ENCODE measurements around the gene NSG1.

The NSG1 gene

GRCh38 chr4:4411906-4412305 lies 25.0 kb downstream of the NSG1 start:
- Histone ChIP-seq H3K27ac (ENCODE audit: low read depth, low read length, severe bottlenecking) (no peak overlapping the region), H3K9me3 (ENCODE audit: control insufficient read depth, low read length) (no peaks in the 10 kb centered on the region), H3K4me3 (ENCODE audit: extremely low read depth, insufficient read depth, low read length, poor library complexity, severe bottlenecking) (no peak overlapping the region), H3K36me3 (ENCODE audit: control insufficient read depth, insufficient read depth, low read length) (peaks cover 9% of the 10 kb centered on the region), H3K4me1 (ENCODE audit: control insufficient read depth, insufficient read depth, low read length, poor library complexity, severe bottlenecking) (no peaks in the 10 kb centered on the region)
- 92 to 94% methylated on average over 10 to 11 of the region's 15 CpGs for WGBS, 2 experiments (ENCODE audit: insufficient coverage in 2 of 2)

GRCh38 chr4:4412641-4413372 lies 25.9 kb downstream of the NSG1 start:
- H3K36me3 ChIP-seq (ENCODE audit: control insufficient read depth, insufficient read depth, low read length), result peaks cover 9% of the 10 kb centered on the region
- no peaks in the 10 kb centered on the region for H3K4me1 ChIP-seq (ENCODE audit: control insufficient read depth, insufficient read depth, low read length, poor library complexity, severe bottlenecking)
- 94 to 96% methylated on average over 15 to 18 of the region's 19 CpGs for WGBS, 2 experiments (ENCODE audit: insufficient coverage in 2 of 2)
- no peaks in the 10 kb centered on the region for H3K9me3 ChIP-seq (ENCODE audit: control insufficient read depth, low read length)
- no peak overlapping the region for H3K27ac ChIP-seq (ENCODE audit: low read depth, low read length, severe bottlenecking)
- no peak overlapping the region for H3K4me3 ChIP-seq (ENCODE audit: extremely low read depth, insufficient read depth, low read length, poor library complexity, severe bottlenecking)

GRCh38 chr4:4413373-4413725 lies 26.4 kb downstream of the NSG1 start:
- no peaks in the 10 kb centered on the region for H3K4me1 ChIP-seq (ENCODE audit: control insufficient read depth, insufficient read depth, low read length, poor library complexity, severe bottlenecking)
- H3K27ac ChIP-seq (ENCODE audit: low read depth, low read length, severe bottlenecking), result no peak overlapping the region
- H3K9me3 ChIP-seq (ENCODE audit: control insufficient read depth, low read length), result no peaks in the 10 kb centered on the region
- H3K4me3 ChIP-seq (ENCODE audit: extremely low read depth, insufficient read depth, low read length, poor library complexity, severe bottlenecking), result no peak overlapping the region
- 93 to 96% methylated on average over 5 to 8 of the region's 10 CpGs for WGBS, 2 experiments (ENCODE audit: insufficient coverage in 2 of 2)
- peaks cover 9% of the 10 kb centered on the region for H3K36me3 ChIP-seq (ENCODE audit: control insufficient read depth, insufficient read depth, low read length)

- no peak overlapping the region for H3K27ac ChIP-seq (ENCODE audit: low read depth, low read length, severe bottlenecking)
- H3K9me3 ChIP-seq (ENCODE audit: control insufficient read depth, low read length), result no peaks in the 10 kb centered on the region
- 95% methylated on average over 6 of the region's 7 CpGs for WGBS, 2 experiments (ENCODE audit: insufficient coverage in 2 of 2)
- peaks cover 14% of the 10 kb centered on the region for H3K36me3 ChIP-seq (ENCODE audit: control insufficient read depth, insufficient read depth, low read length)
- H3K4me3 ChIP-seq (ENCODE audit: extremely low read depth, insufficient read depth, low read length, poor library complexity, severe bottlenecking), result no peak overlapping the region
- no peaks in the 10 kb centered on the region for H3K4me1 ChIP-seq (ENCODE audit: control insufficient read depth, insufficient read depth, low read length, poor library complexity, severe bottlenecking)
Observed at GRCh38 chr4:4413806-4414205, 26.9 kb downstream of the NSG1 start.

GRCh38 chr4:4415107-4415805 lies 28.4 kb downstream of the NSG1 start:
- Histone ChIP-seq H3K4me1 (ENCODE audit: control insufficient read depth, insufficient read depth, low read length, poor library complexity, severe bottlenecking) (no peaks in the 10 kb centered on the region), H3K27ac (ENCODE audit: low read depth, low read length, severe bottlenecking) (no peak overlapping the region), H3K36me3 (ENCODE audit: control insufficient read depth, insufficient read depth, low read length) (peaks cover 28% of the 10 kb centered on the region), H3K4me3 (ENCODE audit: extremely low read depth, insufficient read depth, low read length, poor library complexity, severe bottlenecking) (no peak overlapping the region), H3K9me3 (ENCODE audit: control insufficient read depth, low read length) (no peaks in the 10 kb centered on the region)
- 94 to 96% methylated on average over 13 to 18 of the region's 19 CpGs for WGBS, 2 experiments (ENCODE audit: insufficient coverage in 2 of 2)

- Histone ChIP-seq H3K9me3 (ENCODE audit: control insufficient read depth, low read length) (no peaks in the 10 kb centered on the region), H3K4me3 (ENCODE audit: extremely low read depth, insufficient read depth, low read length, poor library complexity, severe bottlenecking) (no peak overlapping the region), H3K36me3 (ENCODE audit: control insufficient read depth, insufficient read depth, low read length) (peaks cover 35% of the 10 kb centered on the region), H3K4me1 (ENCODE audit: control insufficient read depth, insufficient read depth, low read length, poor library complexity, severe bottlenecking) (no peaks in the 10 kb centered on the region), H3K27ac (ENCODE audit: low read depth, low read length, severe bottlenecking) (no peak overlapping the region)
- WGBS, 2 experiments (ENCODE audit: insufficient coverage in 2 of 2), result 93% methylated on average over 24 to 26 of the region's 27 CpGs
Observed at GRCh38 chr4:4415806-4416805, 29.2 kb downstream of the NSG1 start.

GRCh38 chr4:4416981-4417380 lies 30.1 kb downstream of the NSG1 start:
- no peaks in the 10 kb centered on the region for H3K9me3 ChIP-seq (ENCODE audit: control insufficient read depth, low read length)
- no peak overlapping the region for H3K27ac ChIP-seq (ENCODE audit: low read depth, low read length, severe bottlenecking)
- 86 to 96% methylated on average over 11 of the region's 11 CpGs for WGBS, 2 experiments (ENCODE audit: insufficient coverage in 2 of 2)
- peaks cover 44% of the 10 kb centered on the region for H3K36me3 ChIP-seq (ENCODE audit: control insufficient read depth, insufficient read depth, low read length)
- H3K4me1 ChIP-seq (ENCODE audit: control insufficient read depth, insufficient read depth, low read length, poor library complexity, severe bottlenecking), result no peaks in the 10 kb centered on the region
- no peak overlapping the region for H3K4me3 ChIP-seq (ENCODE audit: extremely low read depth, insufficient read depth, low read length, poor library complexity, severe bottlenecking)

- 71 to 75% methylated on average over 1 to 2 of the region's 7 CpGs for WGBS, 2 experiments (ENCODE audit: insufficient coverage in 2 of 2)
- Histone ChIP-seq H3K27ac (ENCODE audit: low read depth, low read length, severe bottlenecking) (no peak overlapping the region), H3K36me3 (ENCODE audit: control insufficient read depth, insufficient read depth, low read length) (peaks cover 52% of the 10 kb centered on the region)
Observed at GRCh38 chr4:4417886-4418285, 31.0 kb downstream of the NSG1 start.

GRCh38 chr4:4418676-4419390 lies 31.9 kb downstream of the NSG1 start:
- 91 to 97% methylated on average over 18 to 19 of the region's 19 CpGs for WGBS, 2 experiments (ENCODE audit: insufficient coverage in 2 of 2)
- Histone ChIP-seq H3K4me3 (ENCODE audit: extremely low read depth, insufficient read depth, low read length, poor library complexity, severe bottlenecking) (no peak overlapping the region), H3K27ac (ENCODE audit: low read depth, low read length, severe bottlenecking) (no peak overlapping the region), H3K4me1 (ENCODE audit: control insufficient read depth, insufficient read depth, low read length, poor library complexity, severe bottlenecking) (no peaks in the 10 kb centered on the region), H3K9me3 (ENCODE audit: control insufficient read depth, low read length) (no peaks in the 10 kb centered on the region), H3K36me3 (ENCODE audit: control insufficient read depth, insufficient read depth, low read length) (peaks cover 60% of the 10 kb centered on the region)

More at GRCh38 chr4:4417886-4418285, 31.0 kb downstream of the NSG1 start:
- H3K4me3 ChIP-seq (ENCODE audit: extremely low read depth, insufficient read depth, low read length, poor library complexity, severe bottlenecking), result no peak overlapping the region
- no peaks in the 10 kb centered on the region for H3K4me1 ChIP-seq (ENCODE audit: control insufficient read depth, insufficient read depth, low read length, poor library complexity, severe bottlenecking)
- no peaks in the 10 kb centered on the region for H3K9me3 ChIP-seq (ENCODE audit: control insufficient read depth, low read length)

GRCh38 chr4:4419896-4420295 lies 33.0 kb downstream of the NSG1 start:
- H3K4me1 ChIP-seq (ENCODE audit: control insufficient read depth, insufficient read depth, low read length, poor library complexity, severe bottlenecking), result no peaks in the 10 kb centered on the region
- H3K36me3 ChIP-seq (ENCODE audit: control insufficient read depth, insufficient read depth, low read length), result peaks cover 65% of the 10 kb centered on the region
- 96 to 100% methylated on average over 10 to 12 of the region's 12 CpGs for WGBS, 2 experiments (ENCODE audit: insufficient coverage in 2 of 2)
- no peak overlapping the region for H3K4me3 ChIP-seq (ENCODE audit: extremely low read depth, insufficient read depth, low read length, poor library complexity, severe bottlenecking)
- H3K9me3 ChIP-seq (ENCODE audit: control insufficient read depth, low read length), result no peaks in the 10 kb centered on the region
- H3K27ac ChIP-seq (ENCODE audit: low read depth, low read length, severe bottlenecking), result no peak overlapping the region
